ENCODE measurements around the gene EPHB6. TPM values are rescaled to one million over a fixed set of nuclear protein-coding genes. Genes with fewer than 3 reads are reported as not detected.

The EPHB6 gene
- polyA plus RNA-seq, 1 donor from 2014 or later, result 25.3 TPM

DNA sequence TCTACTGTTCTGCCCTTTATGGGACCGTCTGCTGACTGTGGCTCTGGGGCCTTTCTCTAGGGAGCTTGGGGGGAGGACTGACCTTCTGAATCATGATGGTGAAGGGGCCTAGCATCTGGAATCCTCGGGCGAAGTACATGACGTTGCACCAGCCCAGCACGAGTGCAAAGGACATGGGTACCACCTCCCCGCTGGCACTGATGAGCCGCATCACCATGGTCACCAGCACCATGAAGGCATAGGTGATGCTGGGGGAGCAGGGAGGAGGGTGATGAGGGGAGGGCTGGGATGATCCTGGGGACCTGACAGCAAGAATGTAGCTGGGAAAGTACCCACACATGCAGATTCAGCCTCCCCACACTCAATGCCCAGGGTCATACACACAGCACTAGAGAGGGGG is 19.5 kb downstream of the EPHB6 start:
- Histone ChIP-seq H3K27me3 (ENCODE audit: insufficient read depth, low read depth, low read length) (no peaks in the 10 kb centered on the region), H3F3A (ENCODE audit: insufficient read depth, low read length, poor library complexity, severe bottlenecking) (no peaks in the 10 kb centered on the region), H3K79me2 (replicated peaks; ENCODE audit: insufficient read depth, low read length) (no peaks in the 10 kb centered on the region), H3K9me2 (ENCODE audit: insufficient read depth, low read length) (no peaks in the 10 kb centered on the region), H3K4me2 (ENCODE audit: low read length) (no peak overlapping the region), H3K9me3 (ENCODE audit: low read length) (no peaks in the 10 kb centered on the region), H3K27ac (ENCODE audit: low read length) (no peak overlapping the region), H3K4me3 (ENCODE audit: low read length) (no peak overlapping the region), H4K20me1 (ENCODE audit: insufficient read depth) (no peaks in the 10 kb centered on the region), H2AFZ (ENCODE audit: low read depth, low read length) (no peak overlapping the region), H3K36me3 (ENCODE audit: insufficient read depth, low read length) (no peaks in the 10 kb centered on the region), H3K9ac (ENCODE audit: low read length) (no peak overlapping the region)
- no peak for TF ChIP-seq EZH2 (IDR thresholded peaks at IDR 0.05; ENCODE audit: borderline replicate concordance, insufficient read depth, low read length, poor library complexity, severe bottlenecking)
- no peak for TF ChIP-seq POLR2AphosphoS5 (IDR thresholded peaks at IDR 0.05)
- TF ChIP-seq EP300 (conservative IDR thresholded peaks at IDR 0.05; ENCODE audit: poor library complexity, severe bottlenecking), result no peak

GRCh38 chr7:142874837-142875236 is 20.0 kb downstream of the EPHB6 start:
- no peak overlapping the region for H2AFZ ChIP-seq (ENCODE audit: low read depth, low read length)
- no peak overlapping the region for H3K27ac ChIP-seq (ENCODE audit: low read length)
- no peaks in the 10 kb centered on the region for H3K9me3 ChIP-seq (ENCODE audit: low read length)
- H3K9ac ChIP-seq (ENCODE audit: low read length), result no peak overlapping the region
- TF ChIP-seq EZH2 (IDR thresholded peaks at IDR 0.05; ENCODE audit: borderline replicate concordance, insufficient read depth, low read length, poor library complexity, severe bottlenecking), result no peak
- no peak for TF ChIP-seq REST (IDR thresholded peaks at IDR 0.05; ENCODE audit: borderline replicate concordance)
- TF ChIP-seq MXI1 (conservative IDR thresholded peaks at IDR 0.05; ENCODE audit: poor library complexity, severe bottlenecking), result no peak
- no peak for TF ChIP-seq POLR2AphosphoS5 (IDR thresholded peaks at IDR 0.05)
- TF ChIP-seq RAD21 (conservative IDR thresholded peaks at IDR 0.05), result no peak
- no peak overlapping the region for H3K4me3 ChIP-seq (ENCODE audit: low read length)
- H3K4me2 ChIP-seq (ENCODE audit: low read length), result no peak overlapping the region
- no peaks in the 10 kb centered on the region for H3K79me2 ChIP-seq (replicated peaks; ENCODE audit: insufficient read depth, low read length)
- no peaks in the 10 kb centered on the region for H3F3A ChIP-seq (ENCODE audit: insufficient read depth, low read length, poor library complexity, severe bottlenecking)
- H3K27me3 ChIP-seq (ENCODE audit: insufficient read depth, low read depth, low read length), result no peaks in the 10 kb centered on the region
- no peaks in the 10 kb centered on the region for H3K36me3 ChIP-seq (ENCODE audit: insufficient read depth, low read length)
- H4K20me1 ChIP-seq (ENCODE audit: insufficient read depth), result no peaks in the 10 kb centered on the region
- no peaks in the 10 kb centered on the region for H3K9me2 ChIP-seq (ENCODE audit: insufficient read depth, low read length)

DNA sequence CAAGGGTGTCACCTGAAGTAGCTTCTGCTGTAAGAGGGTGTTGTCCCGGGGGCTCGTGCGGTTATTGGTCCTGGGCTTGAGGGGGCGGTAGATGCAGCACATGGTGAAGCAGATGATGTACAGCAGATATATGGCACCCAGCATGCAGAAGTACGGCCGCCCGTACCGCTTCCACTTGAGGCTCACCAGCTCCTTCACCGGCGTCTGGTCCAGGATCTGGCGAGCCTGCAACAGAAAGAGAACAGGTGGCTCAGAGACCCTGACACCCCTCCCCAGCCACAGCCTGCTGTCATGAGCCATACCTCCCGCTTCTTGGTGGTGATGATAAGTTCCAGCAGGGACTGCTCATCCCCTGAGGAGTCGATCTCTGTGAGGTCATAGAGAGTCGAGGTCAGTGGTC is 20.6 kb downstream of the EPHB6 start:
- no peaks in the 10 kb centered on the region for H3F3A ChIP-seq (ENCODE audit: insufficient read depth, low read length, poor library complexity, severe bottlenecking)
- no peaks in the 10 kb centered on the region for H3K27me3 ChIP-seq (ENCODE audit: insufficient read depth, low read depth, low read length)
- H3K9me2 ChIP-seq (ENCODE audit: insufficient read depth, low read length), result no peaks in the 10 kb centered on the region
- no peak overlapping the region for H3K27ac ChIP-seq (ENCODE audit: low read length)
- no peak overlapping the region for H3K4me3 ChIP-seq (ENCODE audit: low read length)
- no peaks in the 10 kb centered on the region for H3K79me2 ChIP-seq (replicated peaks; ENCODE audit: insufficient read depth, low read length)
- H3K9me3 ChIP-seq (ENCODE audit: low read length), result no peaks in the 10 kb centered on the region
- no peak overlapping the region for H3K4me2 ChIP-seq (ENCODE audit: low read length)
- no peaks in the 10 kb centered on the region for H4K20me1 ChIP-seq (ENCODE audit: insufficient read depth)
- TF ChIP-seq MXI1 (conservative IDR thresholded peaks at IDR 0.05; ENCODE audit: poor library complexity, severe bottlenecking) (no peak), CTCF (IDR thresholded peaks at IDR 0.05; ENCODE audit: poor library complexity, severe bottlenecking) (no peak), RAD21 (conservative IDR thresholded peaks at IDR 0.05) (no peak), POLR2AphosphoS5 (IDR thresholded peaks at IDR 0.05) (no peak), EP300 (conservative IDR thresholded peaks at IDR 0.05; ENCODE audit: poor library complexity, severe bottlenecking) (no peak), SMC3 (conservative IDR thresholded peaks at IDR 0.05; ENCODE audit: poor library complexity) (no peak), EZH2 (IDR thresholded peaks at IDR 0.05; ENCODE audit: borderline replicate concordance, insufficient read depth, low read length, poor library complexity, severe bottlenecking) (no peak)
- H3K36me3 ChIP-seq (ENCODE audit: insufficient read depth, low read length), result no peaks in the 10 kb centered on the region
- H2AFZ ChIP-seq (ENCODE audit: low read depth, low read length), result no peak overlapping the region
- no peak overlapping the region for H3K9ac ChIP-seq (ENCODE audit: low read length)

All from neural cell (in vitro differentiated cells).